ENCODE results near the gene C2CD2.

- TF ChIP-seq POLR2A (IDR thresholded peaks at IDR 0.05; ENCODE audit: low read depth): no peak
- TF ChIP-seq CTCF (IDR thresholded peaks at IDR 0.05): no peak
These were observed 77.4 kb downstream of the C2CD2 start for GRCh38 chr21:41876396-41876795.

Measured in esophagus muscularis mucosa (tissue), 3 donors.